ENCODE measurements around the gene FAXC. TPM values are rescaled to one million over a fixed set of nuclear protein-coding genes. Genes with fewer than 3 reads are reported as not detected.

The FAXC gene
- total RNA-seq, 4 donors from 2014 or later: 0.20 to 1.5 (median 0.80) TPM; not detected in 1

GRCh38 chr6:99324996-99325395 lies 24.5 kb downstream of the FAXC start:
- no peak for DNase-seq
- no peak overlapping the region for H3K27ac ChIP-seq
- H3K4me1 ChIP-seq: no peaks in the 10 kb centered on the region
- no peak for TF ChIP-seq POLR2A (IDR thresholded peaks at IDR 0.05)
- TF ChIP-seq CTCF (IDR thresholded peaks at IDR 0.05 in 4 of 5, conservative IDR thresholded peaks at IDR 0.05 in 1 of 5): no peak
- intact Hi-C loops (cut with DNase I; ENCODE audit: low total_unique reads): no loop called here
- no peak for ATAC-seq
- H3K4me3 ChIP-seq: no peak overlapping the region
- H3K36me3 ChIP-seq: no peaks in the 10 kb centered on the region
- H3K27me3 ChIP-seq: no peaks in the 10 kb centered on the region
- no peaks in the 10 kb centered on the region for H3K9me3 ChIP-seq
- in situ Hi-C loops (cut with MboI; ENCODE audit: low sequenced_read_pairs in 4 of 4): no loop called here

- no peaks in the 10 kb centered on the region for H3K27me3 ChIP-seq
- in situ Hi-C loops (cut with MboI; ENCODE audit: low sequenced_read_pairs in 4 of 4): no loop called here
- no peaks in the 10 kb centered on the region for H3K4me1 ChIP-seq
- TF ChIP-seq CTCF (IDR thresholded peaks at IDR 0.05 in 4 of 5, conservative IDR thresholded peaks at IDR 0.05 in 1 of 5) (no peak), POLR2A (IDR thresholded peaks at IDR 0.05) (no peak)
- ATAC-seq: no peak
- intact Hi-C loops (cut with DNase I; ENCODE audit: low total_unique reads): no loop called here
- H3K27ac ChIP-seq: no peak overlapping the region
- no peak overlapping the region for H3K4me3 ChIP-seq
- no peaks in the 10 kb centered on the region for H3K36me3 ChIP-seq
- H3K9me3 ChIP-seq: no peaks in the 10 kb centered on the region
- no peak for DNase-seq
Observed at GRCh38 chr6:99318566-99318965, 30.9 kb downstream of the FAXC start.

- H3K27ac ChIP-seq: no peak overlapping the region
- no peaks in the 10 kb centered on the region for H3K9me3 ChIP-seq
- in situ Hi-C loops (cut with MboI; ENCODE audit: low sequenced_read_pairs in 4 of 4) (no loop called here), intact Hi-C loops (cut with DNase I; ENCODE audit: low total_unique reads) (no loop called here)
- no peak for ATAC-seq
- TF ChIP-seq CTCF (IDR thresholded peaks at IDR 0.05 in 4 of 5, conservative IDR thresholded peaks at IDR 0.05 in 1 of 5) (no peak), POLR2A (IDR thresholded peaks at IDR 0.05) (no peak)
- no peaks in the 10 kb centered on the region for H3K27me3 ChIP-seq
- no peak for DNase-seq
- no peaks in the 10 kb centered on the region for H3K36me3 ChIP-seq
- H3K4me3 ChIP-seq: no peak overlapping the region
- H3K4me1 ChIP-seq: no peaks in the 10 kb centered on the region
Observed at GRCh38 chr6:99312354-99312753, 37.1 kb downstream of the FAXC start.

- intact Hi-C loops (cut with DNase I; ENCODE audit: low total_unique reads): no loop called here
Observed at GRCh38 chr6:99310553-99310952, 38.9 kb downstream of the FAXC start.

More at GRCh38 chr6:99310553-99310952, 38.9 kb downstream of the FAXC start:
- no peak for DNase-seq
- Histone ChIP-seq H3K27me3 (no peaks in the 10 kb centered on the region), H3K9me3 (no peaks in the 10 kb centered on the region), H3K27ac (no peak overlapping the region), H3K4me1 (no peaks in the 10 kb centered on the region), H3K36me3 (no peaks in the 10 kb centered on the region), H3K4me3 (no peak overlapping the region)
- TF ChIP-seq POLR2A (IDR thresholded peaks at IDR 0.05) (no peak), CTCF (IDR thresholded peaks at IDR 0.05 in 4 of 5, conservative IDR thresholded peaks at IDR 0.05 in 1 of 5) (no peak)
- in situ Hi-C loops (cut with MboI; ENCODE audit: low sequenced_read_pairs in 4 of 4): no loop called here
- no peak for ATAC-seq
